Ureter (tissue), 1 donor: ENCODE results near the gene TMEM143. TPM values are rescaled to one million over a fixed set of nuclear protein-coding genes. Genes with fewer than 3 reads are reported as not detected.
"Not testable (repeated sequence)": the region's sequence is repeated elsewhere in the genome, so short reads cannot be mapped to it uniquely, and the experiment has no call there.

ENCODE experiments used
- DNase-seq: peaks from one replicate; pipeline ENCODE4 v3.0.0-alpha.2; 2020; ENCODE audit warnings: low spot score
- total RNA-seq: library from RNA; stranded (reverse); gene quantifications from one replicate; pipeline ENCODE4 v1.2.4, GENCODE V29; 2023
- donor health status: DM: yes; HTN: yes; CAD: no.

TMEM143 gene
- total RNA-seq, 1 donor from 2014 or later: 6.7 TPM

- peak; percentile 85 for DNase-seq
Measured at GRCh38 chr19:48330012-48330681, 33.6 kb downstream of the TMEM143 start.

GRCh38 chr19:48329167-48329891 lies 34.4 kb downstream of the TMEM143 start:
- no peak for DNase-seq

DNA sequence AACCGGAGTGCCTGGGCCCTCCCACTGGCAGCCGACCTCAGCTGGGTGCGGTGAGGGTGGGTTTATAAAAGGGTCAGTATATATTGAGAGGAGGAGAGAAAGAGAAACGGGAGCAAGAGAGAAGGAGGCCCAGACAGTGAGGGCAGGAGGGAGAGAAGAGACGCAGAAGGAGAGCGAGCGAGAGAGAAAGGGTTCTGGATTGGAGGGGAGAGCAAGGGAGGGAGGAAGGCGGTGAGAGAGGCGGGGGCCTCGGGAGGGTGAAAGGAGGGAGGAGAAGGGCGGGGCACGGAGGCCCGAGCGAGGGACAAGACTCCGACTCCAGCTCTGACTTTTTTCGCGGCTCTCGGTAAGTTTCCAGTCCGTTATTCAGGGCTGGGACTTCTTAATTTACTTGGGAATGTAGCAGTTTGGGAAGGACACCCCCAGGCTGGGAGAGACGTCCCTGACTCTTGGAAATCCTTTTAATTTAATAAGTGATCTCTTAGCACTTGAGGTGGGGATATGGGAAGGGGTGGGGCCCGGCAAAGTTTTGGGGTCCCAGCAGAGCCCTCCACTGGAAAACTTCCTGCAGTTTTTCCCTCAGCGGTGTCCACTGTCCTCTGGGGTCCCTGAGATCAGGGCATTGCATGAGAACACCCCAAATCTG lies 38.4 kb downstream of the TMEM143 start, which contains the start of gene EMP3:
EMP3 (plus strand) TSS at position 288 of the 646 bp plus-strand sequence. CDS start 1,293 bp downstream, outside the sequence.
- peak; percentile 84 for DNase-seq

GRCh38 chr19:48321622-48322591 lies 41.8 kb downstream of the TMEM143 start:
- peak; percentile 99 for DNase-seq

DNA sequence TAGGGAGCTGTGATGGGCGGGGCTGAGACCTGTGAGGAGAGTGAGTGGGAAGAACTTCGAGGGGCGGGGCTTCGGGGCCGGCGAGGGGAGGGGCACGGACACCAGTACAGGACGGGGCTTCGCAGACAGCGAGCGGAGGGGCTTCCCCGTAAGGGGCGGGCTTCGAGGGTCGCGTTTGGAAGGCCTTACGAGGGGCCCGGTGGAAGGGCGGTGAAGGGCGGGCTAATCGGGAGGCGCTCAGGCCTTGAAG lies 42.4 kb downstream of the TMEM143 start:
- DNase-seq: peak; percentile 98

GRCh38 chr19:48319647-48320541 lies 43.8 kb downstream of the TMEM143 start:
- peak; percentile 83 for DNase-seq

DNA sequence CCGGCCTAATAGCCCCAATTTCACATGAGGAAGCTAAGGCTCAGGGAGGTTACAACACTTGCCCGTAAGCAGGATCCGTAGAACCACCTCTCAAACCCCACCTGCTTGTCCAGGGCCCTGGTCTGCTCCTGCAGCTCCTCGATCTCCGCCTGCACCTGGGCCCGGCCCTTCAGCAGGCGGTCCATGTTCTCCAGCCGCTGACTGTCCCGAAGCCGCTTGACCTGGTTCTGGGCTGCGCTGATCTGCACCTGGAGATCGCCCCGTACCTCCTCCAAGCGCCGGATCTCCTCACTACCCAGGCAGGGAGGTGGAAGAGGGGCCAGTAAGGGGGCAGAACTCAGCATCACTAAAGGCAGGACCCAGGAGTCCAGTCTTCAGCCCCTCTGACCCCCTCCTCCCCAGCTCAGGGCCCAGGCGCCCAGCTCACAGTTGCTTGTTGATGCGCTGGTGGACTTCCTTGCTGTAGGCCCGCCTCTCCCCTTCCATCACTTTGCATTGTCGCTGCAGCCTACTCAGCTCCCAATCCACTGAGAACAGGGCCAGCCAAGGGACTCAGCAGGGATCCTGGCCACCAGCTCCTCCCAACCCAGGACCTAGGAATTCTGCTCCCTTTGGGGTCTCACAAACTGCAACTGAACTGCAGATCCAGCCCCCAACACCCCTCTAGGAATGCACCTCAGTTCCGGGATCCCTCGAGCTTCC lies 45.3 kb downstream of the TMEM143 start:
- DNase-seq: no peak

- DNase-seq: not testable (repeated sequence)
Measured at GRCh38 chr19:48317708-48317960, 46.1 kb downstream of the TMEM143 start.

DNA sequence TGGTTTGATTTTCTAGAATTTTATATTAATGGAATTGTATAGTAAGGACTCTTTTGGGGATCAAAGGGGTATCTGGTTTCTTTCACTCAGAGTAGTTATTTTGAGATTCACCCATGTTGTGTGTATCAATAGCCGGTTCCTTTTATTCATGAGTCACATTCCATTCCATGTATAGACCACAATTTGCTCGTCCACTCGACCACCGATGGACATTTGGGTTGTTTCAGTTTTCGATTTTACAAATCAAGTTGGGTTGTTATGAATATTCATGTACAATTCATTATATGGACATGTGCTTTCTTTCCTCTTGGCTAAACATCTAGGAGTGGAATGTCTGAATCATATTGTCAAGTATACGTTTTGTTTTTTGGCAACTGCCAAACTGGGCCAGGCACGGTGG lies 48.0 kb downstream of the TMEM143 start:
- DNase-seq: no peak

DNA sequence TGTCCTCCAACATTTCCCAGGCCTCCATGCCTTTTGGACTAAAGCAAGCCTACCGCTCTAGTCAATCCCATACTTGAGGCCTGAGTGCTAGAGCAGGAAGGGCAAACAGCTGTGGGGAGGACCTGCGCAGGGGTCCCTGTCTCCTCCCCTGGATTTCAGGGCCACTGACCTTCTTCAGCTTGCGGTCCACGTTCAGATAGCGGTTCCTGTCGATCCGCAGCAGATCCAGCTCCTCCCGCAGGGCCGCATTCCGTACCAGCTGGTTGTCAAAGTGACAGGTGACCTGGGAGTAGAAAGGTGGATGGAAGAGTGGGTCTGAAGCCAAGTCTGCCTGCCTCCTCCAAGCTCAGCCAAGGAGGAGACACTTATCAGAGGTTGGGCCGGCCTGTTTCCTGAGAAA lies 52.4 kb downstream of the TMEM143 start:
- no peak for DNase-seq

GRCh38 chr19:48310227-48310626 lies 53.5 kb downstream of the TMEM143 start:
- no peak for DNase-seq

DNA sequence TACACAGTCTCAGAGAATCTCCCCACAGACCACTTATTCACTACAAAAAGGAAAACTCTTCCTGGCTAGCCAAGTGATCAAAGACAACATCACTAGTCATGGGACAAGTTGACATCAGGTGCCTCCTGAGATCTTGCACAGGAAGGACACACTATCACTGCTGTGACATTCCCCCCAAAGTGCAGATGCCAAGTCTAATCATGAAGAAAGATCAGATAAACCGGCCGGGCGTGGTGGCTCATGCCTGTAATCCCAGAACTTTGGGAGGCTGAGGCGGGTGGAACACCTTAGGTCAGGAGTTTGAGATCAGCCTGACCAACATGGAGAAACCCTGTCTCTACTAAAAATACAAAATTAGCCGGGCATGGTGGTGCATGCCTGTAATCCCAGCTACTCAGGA lies 54.0 kb downstream of the TMEM143 start:
- DNase-seq: not testable (repeated sequence)

GRCh38 chr19:48308631-48309586 lies 54.8 kb downstream of the TMEM143 start:
- DNase-seq: no peak

DNA sequence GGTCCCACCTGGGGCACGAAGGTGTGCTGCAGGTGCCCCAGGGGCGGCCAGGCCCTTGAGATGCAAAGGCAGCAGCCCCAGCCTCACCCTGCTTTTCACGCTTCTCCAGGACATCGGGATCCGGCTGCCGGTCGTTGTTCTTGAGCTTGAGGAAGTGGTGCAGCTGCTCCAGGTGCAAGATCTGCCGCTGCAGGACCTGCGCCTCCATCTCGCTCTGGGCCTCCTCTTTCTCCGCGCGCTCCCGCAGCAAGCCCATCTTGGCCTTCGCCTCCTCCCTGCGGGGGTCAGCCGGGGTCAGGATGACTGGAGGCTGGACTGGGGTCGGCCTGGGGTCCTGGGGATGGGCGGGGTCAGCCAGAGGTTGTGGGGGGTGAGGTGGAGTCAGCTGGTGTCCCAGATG lies 59.9 kb downstream of the TMEM143 start:
- no peak for DNase-seq

GRCh38 chr19:48303367-48303766 lies 60.4 kb downstream of the TMEM143 start:
- no peak for DNase-seq

- no peak for DNase-seq
Measured at GRCh38 chr19:48302600-48302959, 61.2 kb downstream of the TMEM143 start.

GRCh38 chr19:48301886-48302599 lies 61.7 kb downstream of the TMEM143 start:
- DNase-seq: no peak

DNA sequence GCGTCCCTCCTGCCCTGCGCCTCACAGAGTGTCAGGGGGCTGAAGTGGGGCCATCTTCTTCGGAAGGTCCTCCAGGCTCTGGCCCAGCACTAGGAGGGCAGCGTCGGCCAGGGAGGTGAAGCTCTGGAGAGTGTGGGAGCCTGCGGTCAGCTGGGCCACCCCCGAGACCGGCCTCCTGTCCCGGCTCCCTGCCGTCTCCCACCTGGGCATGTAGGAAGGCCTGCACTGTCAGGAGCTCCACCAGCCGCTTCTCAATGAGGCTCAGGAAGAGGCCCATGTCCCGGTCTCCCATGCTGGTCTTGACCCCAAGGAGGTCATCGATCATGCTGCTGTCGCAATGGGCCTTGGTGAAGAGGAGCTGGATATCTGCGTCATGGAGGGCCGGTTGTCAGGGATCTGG lies 65.8 kb downstream of the TMEM143 start:
- no peak for DNase-seq
